Upper lobe of right lung (tissue), 1 donor: ENCODE measurements around the gene SRA1. TPM values are rescaled to one million over a fixed set of nuclear protein-coding genes. Genes with fewer than 3 reads are reported as not detected.

ENCODE experiments used
- ATAC-seq: fragments of 200-7000 bp; cut with Tn5 transposase; one replicate; pipeline ENCODE4 v1.9.1; 2020; ENCODE audit warnings: mild to moderate bottlenecking, moderate library complexity
- DNase-seq: peaks from one replicate; pipeline ENCODE4 v3.0.0-alpha.2; 2020
- H3K27ac ChIP-seq: fragments of 200-600 bp; one replicate; pipeline ENCODE4 v1.8.0; 2022
- H3K27me3 ChIP-seq: fragments of 200-600 bp; one replicate; pipeline ENCODE4 v1.8.0; 2022; ENCODE audit warnings: mild to moderate bottlenecking
- H3K36me3 ChIP-seq: fragments of 200-600 bp; one replicate; pipeline ENCODE4 v1.8.0; 2022
- H3K4me1 ChIP-seq: fragments of 200-600 bp; one replicate; pipeline ENCODE4 v1.8.0; 2022
- H3K4me3 ChIP-seq: fragments of 200-600 bp; one replicate; pipeline ENCODE4 v1.8.0; 2022; ENCODE audit warnings: mild to moderate bottlenecking
- H3K9me3 ChIP-seq: fragments of 200-600 bp; one replicate; pipeline ENCODE4 v1.8.0; 2022
- CTCF ChIP-seq: fragments of 200-600 bp; IDR thresholded peaks from one replicate; pipeline ENCODE4 v1.8.0; 2022; ENCODE audit warnings: antibody characterized with exemption
- intact Hi-C: fragments of 100-400 bp; cut with DNase I; formaldehyde crosslinking; loops from one replicate; pipeline ENCODE4 v1.11.0; 2022
- microRNA-seq: library from miRNA; unstranded; fragments of <30 nt; microRNA quantifications from one replicate; pipeline ENCODE4 v1.2.0, GENCODE V29; 2020; ENCODE audit warnings: borderline microRNAs expressed
- total RNA-seq: library from RNA; stranded (reverse); fragmentation: NEBNext Ultra II Directional; extraction: Animal tissue kit (Norgen Biotek cat#: 25700); gene quantifications from one replicate; pipeline ENCODE4 v1.2.1, GENCODE V29; 2021
- donor health status: DM: no; HTN: yes; CAD: no; lungs with severe emphysema.

Gene SRA1
- total RNA-seq, 1 donor from 2014 or later, result 19.4 TPM

- H3K27me3 ChIP-seq, result no peaks in the 10 kb centered on the region
- no peak overlapping the region for H3K4me3 ChIP-seq
- DNase-seq (no peak), ATAC-seq (no peak)
- TF ChIP-seq CTCF, result no peak
- no peaks in the 10 kb centered on the region for H3K9me3 ChIP-seq
- intact Hi-C loops, result no loop called here
- peaks cover 100% of the 10 kb centered on the region for H3K36me3 ChIP-seq
- no peaks in the 10 kb centered on the region for H3K4me1 ChIP-seq
- no peak overlapping the region for H3K27ac ChIP-seq
Observed at GRCh38 chr5:140509898-140510297, 47.4 kb downstream of the SRA1 start.

- H3K27ac ChIP-seq, result no peak overlapping the region
- no peak overlapping the region for H3K4me3 ChIP-seq
- intact Hi-C loops, result no loop called here
- peaks cover 55% of the 10 kb centered on the region for H3K36me3 ChIP-seq
- ATAC-seq, result no peak
- H3K4me1 ChIP-seq, result peaks cover 4% of the 10 kb centered on the region
- no peak for TF ChIP-seq CTCF
- H3K9me3 ChIP-seq, result no peaks in the 10 kb centered on the region
- H3K27me3 ChIP-seq, result no peaks in the 10 kb centered on the region
- no peak for DNase-seq
Observed at GRCh38 chr5:140502834-140503233, 54.4 kb downstream of the SRA1 start.

Small RNA genes within 50 kb of the gene (microRNA-seq; reads per million reads assigned to microRNA genes)
- not detected for gene MIR6831

Other genes starting within 250 kb of the SRA1 start
- 44.3 TPM for gene HBEGF, start 210.9 kb downstream of the SRA1 start, total RNA-seq
- gene SLC4A9, start 197.3 kb downstream of the SRA1 start, total RNA-seq, result 0.23 TPM
- gene ANKHD1, start 155.6 kb downstream of the SRA1 start, total RNA-seq, result 120 TPM
- 21.4 TPM for gene EIF4EBP3, start 9.8 kb downstream of the SRA1 start, total RNA-seq
- gene APBB3, start 7.1 kb upstream of the SRA1 start, total RNA-seq, result 25.8 TPM
- gene SLC35A4, start 7.4 kb upstream of the SRA1 start, total RNA-seq, result 89.4 TPM
- gene CD14, start 75.7 kb upstream of the SRA1 start, total RNA-seq, result 127 TPM
- 10.7 TPM for gene TMCO6, start 82.0 kb upstream of the SRA1 start, total RNA-seq
- 47.2 TPM for gene NDUFA2, start 90.2 kb upstream of the SRA1 start, total RNA-seq
- 63.5 TPM for gene IK, start 90.4 kb upstream of the SRA1 start, total RNA-seq
- gene WDR55, start 107.4 kb upstream of the SRA1 start, total RNA-seq, result 23.4 TPM
- gene DND1, start 116.1 kb upstream of the SRA1 start, total RNA-seq, result 0.84 TPM
- 46.9 TPM for gene HARS1, start 133.9 kb upstream of the SRA1 start, total RNA-seq
- 23.1 TPM for gene HARS2, start 134.0 kb upstream of the SRA1 start, total RNA-seq
- 42.3 TPM for gene ZMAT2, start 143.0 kb upstream of the SRA1 start, total RNA-seq
- not detected for gene PCDHA1, start 228.7 kb upstream of the SRA1 start, total RNA-seq
- 0.35 TPM for gene PCDHA2, start 237.4 kb upstream of the SRA1 start, total RNA-seq
- 1.3 TPM for gene PCDHA3, start 243.6 kb upstream of the SRA1 start, total RNA-seq
- 1.1 TPM for gene PCDHA4, start 249.6 kb upstream of the SRA1 start, total RNA-seq